Mucosa of rectum (tissue), 2 donors: Measurements from ENCODE around the gene SHB.

Experiments used
- H3K27ac ChIP-seq, 2 donors: one replicate each; pipeline ENCODE4 v1.7.0; 2013; ENCODE audit warnings: inconsistent platforms in 2 of 2, low read depth in 2 of 2, low read length in 2 of 2
- H3K27me3 ChIP-seq, 2 donors: one replicate each; pipeline ENCODE4 v1.7.0; 2013; ENCODE audit warnings: low read length in 2 of 2; ENCODE audit not compliant: control insufficient read depth in 2 of 2, insufficient read depth in 2 of 2
- H3K36me3 ChIP-seq, 2 donors: one replicate each; pipeline ENCODE4 v1.7.0; 2013; ENCODE audit warnings: low read length in 2 of 2; ENCODE audit not compliant: control insufficient read depth in 2 of 2, insufficient read depth in 2 of 2
- H3K4me1 ChIP-seq, 2 donors: one replicate each; pipeline ENCODE4 v1.7.0; 2013; ENCODE audit warnings: low read length in 2 of 2, mild to moderate bottlenecking in 1 of 2; ENCODE audit not compliant: control insufficient read depth in 2 of 2, insufficient read depth in 2 of 2
- H3K4me3 ChIP-seq, 2 donors: one replicate each; pipeline ENCODE4 v1.7.0; 2013; ENCODE audit warnings: low read length in 2 of 2
- H3K9ac ChIP-seq, 2 donors: one replicate each; pipeline ENCODE4 v1.7.0; 2013; ENCODE audit warnings: low read length in 2 of 2, low read depth in 1 of 2, mild to moderate bottlenecking in 1 of 2
- H3K9me3 ChIP-seq, 2 donors: one replicate each; pipeline ENCODE4 v1.7.0; 2013; ENCODE audit warnings: low read length in 2 of 2; ENCODE audit not compliant: control insufficient read depth in 2 of 2
- donor health status: healthy.
- donor health status: Normal muscosa, but diverticular disease.

SHB gene

GRCh38 chr9:37953775-37954437 lies 115.1 kb downstream of the SHB start:
- no peaks in the 10 kb centered on the region for H3K27me3 ChIP-seq
- no peaks in the 10 kb centered on the region for H3K4me1 ChIP-seq
- no peak overlapping the region for H3K9ac ChIP-seq
- no peak overlapping the region for H3K4me3 ChIP-seq
- no peaks in the 10 kb centered on the region for H3K9me3 ChIP-seq
- peaks cover 27 to 35% of the 10 kb centered on the region in 2 donors for H3K36me3 ChIP-seq
- no peak overlapping the region for H3K27ac ChIP-seq

- Histone ChIP-seq H3K9ac (no peak overlapping the region), H3K4me3 (no peak overlapping the region), H3K27me3 (no peaks in the 10 kb centered on the region), H3K27ac (no peak overlapping the region), H3K9me3 (no peaks in the 10 kb centered on the region), H3K36me3 (peaks cover 30 to 39% of the 10 kb centered on the region in 2 donors), H3K4me1 (no peaks in the 10 kb centered on the region)
Measured at GRCh38 chr9:37953206-37953774, 115.7 kb downstream of the SHB start.

DNA sequence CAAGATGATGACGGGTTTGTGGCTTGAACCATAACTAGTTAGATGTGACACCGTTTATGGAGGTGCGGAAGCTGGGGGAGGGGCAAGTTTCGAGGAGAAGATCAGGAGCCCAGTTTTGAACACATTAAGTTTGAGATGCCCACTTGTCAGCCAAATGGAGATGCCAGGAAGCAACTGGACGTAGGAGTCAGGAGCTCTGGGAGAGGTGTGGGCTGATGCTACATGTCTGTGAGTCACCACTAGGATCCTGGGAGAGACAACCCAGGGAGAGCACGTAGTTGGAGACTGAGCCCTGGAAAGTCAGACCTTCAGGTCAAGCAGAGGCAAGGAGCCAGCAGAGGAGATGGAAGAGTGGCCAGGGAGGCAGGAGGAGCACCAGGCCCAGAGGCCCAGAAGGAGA lies 116.3 kb downstream of the SHB start:
- H3K27me3 ChIP-seq, result no peaks in the 10 kb centered on the region
- H3K4me3 ChIP-seq, result no peak overlapping the region
- H3K27ac ChIP-seq, result no peak overlapping the region
- H3K36me3 ChIP-seq, result peaks cover 35 to 43% of the 10 kb centered on the region in 2 donors
- H3K9ac ChIP-seq, result no peak overlapping the region
- H3K9me3 ChIP-seq, result no peaks in the 10 kb centered on the region
- no peaks in the 10 kb centered on the region for H3K4me1 ChIP-seq

GRCh38 chr9:37951671-37952449 lies 117.2 kb downstream of the SHB start:
- H3K27ac ChIP-seq, result no peak overlapping the region
- peaks cover 44 to 47% of the 10 kb centered on the region in 2 donors for H3K36me3 ChIP-seq

DNA sequence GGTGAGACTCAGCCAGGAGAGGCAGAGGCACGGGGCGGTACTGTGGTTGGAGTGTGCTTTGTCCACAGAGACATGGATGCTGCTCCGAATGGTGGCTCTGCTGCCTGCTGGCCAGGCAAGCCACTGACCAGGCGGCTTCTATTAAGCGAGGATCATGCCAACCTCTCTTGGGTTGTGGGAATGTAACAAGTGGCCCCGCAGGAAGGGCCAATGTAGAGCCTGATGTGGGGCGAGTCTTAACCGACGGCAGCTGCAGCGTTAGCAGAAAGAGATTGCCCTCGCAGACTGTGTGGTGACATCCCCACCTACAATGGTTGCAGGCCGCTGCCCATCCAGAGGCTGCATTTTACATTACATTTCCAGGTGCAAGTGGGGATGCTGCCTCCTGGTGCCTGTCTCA lies 118.5 kb downstream of the SHB start:
- Histone ChIP-seq H3K27ac (no peak overlapping the region), H3K36me3 (peaks cover 56% of the 10 kb centered on the region in 2 donors), H3K4me1 (no peaks in the 10 kb centered on the region), H3K9me3 (no peaks in the 10 kb centered on the region), H3K4me3 (no peak overlapping the region), H3K27me3 (no peaks in the 10 kb centered on the region), H3K9ac (no peak overlapping the region)

More at GRCh38 chr9:37951671-37952449, 117.2 kb downstream of the SHB start:
- H3K27me3 ChIP-seq, result no peaks in the 10 kb centered on the region
- H3K9ac ChIP-seq, result no peak overlapping the region
- no peaks in the 10 kb centered on the region for H3K9me3 ChIP-seq
- no peaks in the 10 kb centered on the region for H3K4me1 ChIP-seq
- H3K4me3 ChIP-seq, result no peak overlapping the region

DNA sequence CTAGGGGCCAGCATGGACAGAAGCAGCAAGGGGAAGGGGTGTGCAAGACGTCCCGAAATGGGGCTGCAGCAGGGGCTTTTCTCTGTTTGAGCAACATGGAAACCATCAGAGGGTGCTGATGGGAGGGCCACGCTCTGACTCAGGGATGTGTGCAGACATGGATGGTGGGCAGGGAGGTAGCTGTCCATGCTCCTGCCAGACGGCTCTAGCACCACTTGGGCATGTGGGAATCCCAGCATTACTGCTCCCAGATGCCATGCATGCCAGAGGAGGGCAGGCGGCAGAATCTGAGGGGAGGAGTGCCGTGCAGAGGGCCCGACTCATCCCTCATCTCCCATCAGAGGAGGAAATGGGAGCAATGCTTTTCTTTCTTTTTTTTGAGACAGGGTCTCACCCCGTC lies 119.5 kb downstream of the SHB start:
- no peaks in the 10 kb centered on the region for H3K27me3 ChIP-seq
- H3K4me3 ChIP-seq, result no peak overlapping the region
- no peaks in the 10 kb centered on the region for H3K9me3 ChIP-seq
- no peak overlapping the region for H3K9ac ChIP-seq
- H3K4me1 ChIP-seq, result no peaks in the 10 kb centered on the region
- H3K36me3 ChIP-seq, result peaks cover 53% of the 10 kb centered on the region in 2 donors
- no peak overlapping the region for H3K27ac ChIP-seq

- H3K36me3 ChIP-seq, result peaks cover 44 to 51% of the 10 kb centered on the region in 2 donors
- H3K4me1 ChIP-seq, result no peaks in the 10 kb centered on the region
- no peaks in the 10 kb centered on the region for H3K27me3 ChIP-seq
- no peak overlapping the region for H3K4me3 ChIP-seq
- no peaks in the 10 kb centered on the region for H3K9me3 ChIP-seq
- no peak overlapping the region for H3K9ac ChIP-seq
- H3K27ac ChIP-seq, result no peak overlapping the region
Measured at GRCh38 chr9:37948417-37948980, 120.5 kb downstream of the SHB start.

DNA sequence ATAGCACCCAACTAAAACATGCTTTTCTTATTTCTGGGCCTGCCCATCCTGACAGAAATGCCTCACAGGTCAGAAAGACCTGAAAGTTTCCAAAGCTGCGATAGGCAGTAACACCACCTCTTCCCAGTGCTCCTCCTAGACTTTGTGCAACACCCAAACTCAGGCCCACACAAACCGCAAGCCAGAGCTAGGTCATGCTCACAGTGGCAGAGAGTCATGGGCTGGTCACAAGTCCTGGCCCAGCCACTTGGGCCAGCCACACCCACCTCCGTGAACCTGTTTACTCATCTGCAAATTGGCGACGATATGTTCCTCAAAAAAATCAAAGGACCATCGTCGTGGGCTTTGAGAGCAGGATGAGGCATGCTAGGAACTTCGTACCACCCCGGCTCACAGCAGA lies 121.0 kb downstream of the SHB start:
- no peaks in the 10 kb centered on the region for H3K9me3 ChIP-seq
- H3K27me3 ChIP-seq, result no peaks in the 10 kb centered on the region
- H3K4me1 ChIP-seq, result no peaks in the 10 kb centered on the region
- H3K9ac ChIP-seq, result no peak overlapping the region
- peaks cover 43 to 49% of the 10 kb centered on the region in 2 donors for H3K36me3 ChIP-seq
- no peak overlapping the region for H3K27ac ChIP-seq
- no peak overlapping the region for H3K4me3 ChIP-seq

DNA sequence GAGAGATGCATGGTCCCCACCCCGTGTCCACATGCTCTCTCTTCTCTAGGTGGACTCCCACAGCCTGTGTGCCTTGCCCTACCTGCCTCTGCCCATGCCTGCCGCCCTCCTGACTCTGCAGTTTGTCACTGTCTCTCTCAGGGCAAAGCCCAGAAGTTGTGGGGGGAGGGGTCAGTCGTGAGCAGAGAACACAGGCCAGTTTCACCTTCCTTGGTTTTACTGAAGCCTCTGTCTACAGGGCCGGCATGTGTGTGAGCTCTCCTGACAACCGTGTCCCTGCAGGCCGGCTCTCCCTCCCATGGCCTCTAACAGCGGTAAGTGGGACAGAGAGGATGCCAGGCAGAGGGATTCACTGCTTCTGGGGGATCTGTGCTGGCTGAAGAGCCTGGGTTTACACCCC lies 121.6 kb downstream of the SHB start:
- Histone ChIP-seq H3K27ac (no peak overlapping the region), H3K27me3 (no peaks in the 10 kb centered on the region), H3K9ac (no peak overlapping the region), H3K4me1 (no peaks in the 10 kb centered on the region), H3K9me3 (no peaks in the 10 kb centered on the region), H3K36me3 (peaks cover 42 to 45% of the 10 kb centered on the region in 2 donors), H3K4me3 (no peak overlapping the region)

DNA sequence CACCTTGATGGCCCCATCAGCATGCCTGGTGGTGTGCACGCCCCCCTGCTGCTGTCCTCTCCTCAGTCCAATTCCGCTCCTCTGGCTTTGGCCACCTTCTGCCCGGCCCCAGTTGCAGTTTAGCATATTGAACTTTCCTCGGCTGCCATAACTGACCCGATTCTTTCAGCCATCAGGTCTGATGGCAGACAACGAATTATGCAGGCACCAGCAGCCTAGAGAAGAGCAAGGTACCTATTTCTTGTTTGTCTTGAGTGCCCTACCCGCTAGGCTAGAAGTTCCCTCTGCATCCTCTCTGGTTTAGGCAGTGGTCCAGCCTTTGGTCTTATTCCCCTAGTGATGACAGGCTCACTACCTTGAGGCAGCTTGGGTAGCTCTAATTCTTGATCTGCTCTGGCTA lies 122.1 kb downstream of the SHB start:
- Histone ChIP-seq H3K4me3 (no peak overlapping the region), H3K27me3 (no peaks in the 10 kb centered on the region), H3K4me1 (no peaks in the 10 kb centered on the region), H3K9ac (no peak overlapping the region), H3K36me3 (peaks cover 39 to 41% of the 10 kb centered on the region in 2 donors), H3K27ac (no peak overlapping the region), H3K9me3 (no peaks in the 10 kb centered on the region)
